Stomach (tissue), 4 donors: ENCODE measurements around the gene TNNT1.

ENCODE experiments used
- POLR2A ChIP-seq, 4 donors: fragments of 450-650 bp; IDR thresholded peaks; one replicate each; pipeline ENCODE4 v1.6.1; 2016; ENCODE audit warnings: antibody characterized with exemption in 4 of 4, control low read depth in 2 of 4, mild to moderate bottlenecking in 1 of 4, moderate library complexity in 1 of 4
- POLR2AphosphoS5 ChIP-seq, 3 donors: sonication (generic); formaldehyde crosslinking; IDR thresholded peaks; one replicate each; pipeline ENCODE4 v1.6.1; 2016; ENCODE audit warnings: antibody characterized with exemption in 3 of 3
- TF ChIP-seq, protein P1 (sequence below), 7 experiments: fragments of 450-650 bp in 4 of 7; fragments of 200-600 bp in 3 of 7; sonication (generic) in 3 of 7; IDR thresholded peaks; one replicate each; pipeline ENCODE4 v1.5.1; 2016 to 2019; ENCODE audit warnings: antibody characterized with exemption in 7 of 7, control low read depth in 2 of 7, mild to moderate bottlenecking in 1 of 7

GRCh38 chr19:55105237-55105636, 43.8 kb downstream of the TNNT1 start:
- TF ChIP-seq, protein P1, sequence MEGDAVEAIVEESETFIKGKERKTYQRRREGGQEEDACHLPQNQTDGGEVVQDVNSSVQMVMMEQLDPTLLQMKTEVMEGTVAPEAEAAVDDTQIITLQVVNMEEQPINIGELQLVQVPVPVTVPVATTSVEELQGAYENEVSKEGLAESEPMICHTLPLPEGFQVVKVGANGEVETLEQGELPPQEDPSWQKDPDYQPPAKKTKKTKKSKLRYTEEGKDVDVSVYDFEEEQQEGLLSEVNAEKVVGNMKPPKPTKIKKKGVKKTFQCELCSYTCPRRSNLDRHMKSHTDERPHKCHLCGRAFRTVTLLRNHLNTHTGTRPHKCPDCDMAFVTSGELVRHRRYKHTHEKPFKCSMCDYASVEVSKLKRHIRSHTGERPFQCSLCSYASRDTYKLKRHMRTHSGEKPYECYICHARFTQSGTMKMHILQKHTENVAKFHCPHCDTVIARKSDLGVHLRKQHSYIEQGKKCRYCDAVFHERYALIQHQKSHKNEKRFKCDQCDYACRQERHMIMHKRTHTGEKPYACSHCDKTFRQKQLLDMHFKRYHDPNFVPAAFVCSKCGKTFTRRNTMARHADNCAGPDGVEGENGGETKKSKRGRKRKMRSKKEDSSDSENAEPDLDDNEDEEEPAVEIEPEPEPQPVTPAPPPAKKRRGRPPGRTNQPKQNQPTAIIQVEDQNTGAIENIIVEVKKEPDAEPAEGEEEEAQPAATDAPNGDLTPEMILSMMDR (IDR thresholded peaks at IDR 0.05): no peak
- no peak for TF ChIP-seq POLR2AphosphoS5 (IDR thresholded peaks at IDR 0.05)
- TF ChIP-seq POLR2A (IDR thresholded peaks at IDR 0.05): no peak
